Vagina (tissue), 2 donors: ENCODE measurements around the gene DHX8. TPM values are rescaled to one million over a fixed set of nuclear protein-coding genes. Genes with fewer than 3 reads are reported as not detected.

ENCODE experiments used
- DNase-seq, 2 donors: peaks; one replicate each; pipeline ENCODE4 v3.0.0-alpha.2; 2017; ENCODE audit errors: extremely low spot score in 2 of 2
- H3K27ac ChIP-seq: fragments of 200-600 bp; sonication (generic); one replicate; pipeline ENCODE4 v1.5.1; 2019
- H3K27me3 ChIP-seq: fragments of 200-600 bp; sonication (generic); one replicate; pipeline ENCODE4 v1.5.1; 2019
- H3K36me3 ChIP-seq, 2 donors: fragments of 200-600 bp; sonication (generic); one replicate each; pipeline ENCODE4 v1.5.1; 2017 to 2019
- H3K4me1 ChIP-seq: fragments of 200-600 bp; sonication (generic); one replicate; pipeline ENCODE4 v1.5.1; 2019
- H3K4me3 ChIP-seq, 2 donors: fragments of 200-600 bp; sonication (generic); 1 replicate in 1 of 2; 2 replicates in 1 of 2; pipeline ENCODE4 v1.5.1; 2016 to 2019
- H3K9me3 ChIP-seq: fragments of 200-600 bp; sonication (generic); one replicate; pipeline ENCODE4 v1.5.1; 2019
- POLR2A ChIP-seq, 2 donors: fragments of 450-650 bp; IDR thresholded peaks; one replicate each; pipeline ENCODE4 v1.6.1; 2017; ENCODE audit warnings: antibody characterized with exemption in 2 of 2, mild to moderate bottlenecking in 2 of 2, moderate library complexity in 2 of 2
- POLR2AphosphoS5 ChIP-seq, 2 donors: sonication (generic); formaldehyde crosslinking; IDR thresholded peaks; one replicate each; pipeline ENCODE4 v1.9.0; 2017; ENCODE audit warnings: antibody characterized with exemption in 2 of 2, mild to moderate bottlenecking in 2 of 2, low read depth in 1 of 2; ENCODE audit not compliant: insufficient read depth in 1 of 2
- intact Hi-C: fragments of 100-400 bp; cut with DNase I; formaldehyde crosslinking; loops from one replicate; pipeline ENCODE4 v1.15.1; 2023
- total RNA-seq: library from RNA; depleted of rRNA; stranded (reverse); fragments of >200 nt; gene quantifications from one replicate; pipeline ENCODE4 v1.2.3, GENCODE V29; 2016
- TF ChIP-seq, protein P1 (sequence below), 3 experiments: fragments of 450-650 bp in 2 of 3; fragments of 200-600 bp in 1 of 3; sonication (generic) in 1 of 3; IDR thresholded peaks; one replicate each; pipeline ENCODE4 v1.5.1; 2017 to 2019; ENCODE audit warnings: antibody characterized with exemption in 3 of 3, mild to moderate bottlenecking in 2 of 3, moderate library complexity in 2 of 3

DHX8 gene
- total RNA-seq, 1 donor from 2014 or later, result 32.7 TPM

DNA sequence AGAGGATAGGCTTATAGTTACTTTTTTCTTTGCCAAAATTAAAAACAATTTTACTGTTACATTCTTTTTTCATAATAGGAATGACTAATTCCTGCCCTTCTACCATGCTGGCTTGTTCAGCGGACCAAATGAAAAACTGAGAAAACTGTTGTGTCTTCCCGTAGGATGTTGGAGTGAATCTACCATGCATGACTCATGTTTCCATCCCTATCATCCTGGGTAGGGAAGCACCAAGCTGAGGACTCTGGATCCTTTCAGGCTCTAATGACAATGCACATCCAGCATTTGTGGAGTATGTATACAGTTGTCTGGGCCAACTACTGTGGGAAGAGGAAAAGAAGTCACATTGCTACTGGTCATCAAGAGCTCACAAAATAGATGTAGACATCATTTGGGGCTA is 41.1 kb upstream of the DHX8 start:
- no peak for TF ChIP-seq POLR2AphosphoS5 (IDR thresholded peaks at IDR 0.05; ENCODE audit: insufficient read depth in 1 of 2, low read depth in 1 of 2)
- TF ChIP-seq, protein P1, sequence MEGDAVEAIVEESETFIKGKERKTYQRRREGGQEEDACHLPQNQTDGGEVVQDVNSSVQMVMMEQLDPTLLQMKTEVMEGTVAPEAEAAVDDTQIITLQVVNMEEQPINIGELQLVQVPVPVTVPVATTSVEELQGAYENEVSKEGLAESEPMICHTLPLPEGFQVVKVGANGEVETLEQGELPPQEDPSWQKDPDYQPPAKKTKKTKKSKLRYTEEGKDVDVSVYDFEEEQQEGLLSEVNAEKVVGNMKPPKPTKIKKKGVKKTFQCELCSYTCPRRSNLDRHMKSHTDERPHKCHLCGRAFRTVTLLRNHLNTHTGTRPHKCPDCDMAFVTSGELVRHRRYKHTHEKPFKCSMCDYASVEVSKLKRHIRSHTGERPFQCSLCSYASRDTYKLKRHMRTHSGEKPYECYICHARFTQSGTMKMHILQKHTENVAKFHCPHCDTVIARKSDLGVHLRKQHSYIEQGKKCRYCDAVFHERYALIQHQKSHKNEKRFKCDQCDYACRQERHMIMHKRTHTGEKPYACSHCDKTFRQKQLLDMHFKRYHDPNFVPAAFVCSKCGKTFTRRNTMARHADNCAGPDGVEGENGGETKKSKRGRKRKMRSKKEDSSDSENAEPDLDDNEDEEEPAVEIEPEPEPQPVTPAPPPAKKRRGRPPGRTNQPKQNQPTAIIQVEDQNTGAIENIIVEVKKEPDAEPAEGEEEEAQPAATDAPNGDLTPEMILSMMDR (IDR thresholded peaks at IDR 0.05), result no peak
- TF ChIP-seq POLR2A (IDR thresholded peaks at IDR 0.05), result no peak
- Histone ChIP-seq H3K27me3 (no peaks in the 10 kb centered on the region), H3K36me3 (no peaks in the 10 kb centered on the region), H3K27ac (no peak overlapping the region), H3K4me3 (no peak overlapping the region), H3K4me1 (no peaks in the 10 kb centered on the region), H3K9me3 (no peaks in the 10 kb centered on the region)
- DNase-seq, result no peak
- intact Hi-C loops, result no loop called here

DNA sequence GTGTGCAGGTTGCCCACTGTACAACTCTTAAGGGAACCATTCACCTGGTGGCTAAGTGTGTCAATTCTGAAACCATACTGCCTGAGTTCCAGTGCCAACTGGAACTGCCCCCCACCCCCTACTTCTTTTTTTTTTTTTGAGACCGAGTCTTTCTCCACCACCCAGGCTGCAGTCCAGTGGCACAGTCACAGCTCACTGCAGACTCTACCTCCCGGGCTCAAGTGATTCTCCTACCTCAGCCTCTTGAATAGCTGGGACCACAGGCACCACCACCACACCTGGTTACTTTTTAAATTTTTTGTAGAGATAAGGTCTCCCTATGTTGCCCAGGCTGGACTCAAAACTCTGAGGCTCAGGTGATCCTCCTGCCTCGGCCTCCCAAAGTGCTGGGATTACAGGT is 40.4 kb upstream of the DHX8 start:
- TF ChIP-seq, protein P1 (IDR thresholded peaks at IDR 0.05), result no peak
- TF ChIP-seq POLR2AphosphoS5 (IDR thresholded peaks at IDR 0.05; ENCODE audit: insufficient read depth in 1 of 2, low read depth in 1 of 2) (no peak), POLR2A (IDR thresholded peaks at IDR 0.05) (no peak)
- Histone ChIP-seq H3K27ac (no peak overlapping the region), H3K27me3 (no peaks in the 10 kb centered on the region), H3K36me3 (no peaks in the 10 kb centered on the region), H3K4me3 (no peak overlapping the region), H3K4me1 (no peaks in the 10 kb centered on the region), H3K9me3 (no peaks in the 10 kb centered on the region)
- intact Hi-C loops, result no loop called here
- no peak for DNase-seq

DNA sequence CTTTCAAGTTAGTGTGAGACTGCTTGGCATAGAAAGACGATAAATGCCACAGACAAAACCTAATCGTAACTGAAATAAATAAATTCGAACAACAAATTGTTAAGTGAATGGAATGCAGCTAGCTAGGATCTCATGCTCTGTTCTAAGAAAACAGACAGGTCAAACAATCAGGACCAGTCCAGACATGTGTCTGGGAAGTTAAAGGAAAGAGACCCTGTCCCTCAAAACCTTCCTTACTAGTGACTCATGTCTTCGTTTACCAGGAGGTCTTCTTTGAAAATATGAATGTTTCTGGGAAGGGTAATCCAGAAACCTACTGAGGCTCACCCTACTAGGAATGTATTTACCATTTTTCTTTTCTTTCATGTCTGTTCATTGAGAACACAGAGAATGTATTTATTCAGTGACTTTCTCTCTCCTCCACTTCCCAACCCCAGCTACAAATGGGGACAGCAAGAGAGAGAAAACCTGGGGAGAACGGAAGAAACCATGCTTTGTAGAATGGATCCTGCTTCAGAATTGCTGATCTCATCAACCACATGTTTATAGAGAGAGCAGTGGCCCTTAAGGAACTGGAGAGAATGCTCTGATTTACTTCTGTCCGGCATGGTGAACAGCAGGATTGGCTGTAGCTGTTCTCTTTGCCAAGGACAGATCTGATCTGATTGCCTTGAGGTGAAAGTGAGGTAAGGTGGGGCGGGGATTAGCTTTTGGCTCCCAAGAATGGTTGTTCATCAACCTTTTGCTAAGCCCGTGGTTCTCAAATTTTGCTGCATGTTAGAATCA is 39.4 kb upstream of the DHX8 start:
- Histone ChIP-seq H3K9me3 (no peaks in the 10 kb centered on the region), H3K36me3 (no peaks in the 10 kb centered on the region), H3K4me3 (no peak overlapping the region), H3K27ac (no peak overlapping the region), H3K27me3 (no peaks in the 10 kb centered on the region), H3K4me1 (peaks cover 4% of the 10 kb centered on the region)
- intact Hi-C loops, result no loop called here
- DNase-seq, result no peak
- TF ChIP-seq, protein P1 (IDR thresholded peaks at IDR 0.05), result no peak
- no peak for TF ChIP-seq POLR2AphosphoS5 (IDR thresholded peaks at IDR 0.05; ENCODE audit: insufficient read depth in 1 of 2, low read depth in 1 of 2)
- TF ChIP-seq POLR2A (IDR thresholded peaks at IDR 0.05), result no peak

DNA sequence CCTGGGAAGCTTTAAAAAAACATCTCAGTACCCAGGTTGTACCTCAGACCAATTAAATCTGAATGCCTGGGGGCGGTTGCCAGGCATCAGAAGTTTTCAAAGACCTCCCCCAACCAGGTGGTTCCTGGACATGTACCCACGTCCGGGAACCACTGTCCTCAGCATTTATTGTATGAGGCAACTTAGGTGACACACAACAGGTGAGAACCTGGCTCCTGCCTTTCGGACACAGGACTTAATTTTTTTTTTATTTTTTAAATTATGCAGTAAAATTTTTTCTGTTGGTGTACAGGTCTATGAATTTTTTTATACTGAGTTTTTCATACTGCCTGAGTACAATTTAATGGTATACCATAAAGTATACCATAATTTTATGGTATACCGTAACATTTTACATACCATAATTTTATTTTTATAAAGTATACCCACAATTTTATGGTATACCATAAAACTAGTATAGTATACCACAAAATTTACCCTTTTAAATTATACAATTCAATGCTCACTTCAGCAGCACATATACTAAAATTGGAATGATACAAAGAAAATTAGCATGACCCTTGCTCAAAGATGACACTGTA is 38.7 kb upstream of the DHX8 start:
- peaks cover 11% of the 10 kb centered on the region for H3K4me1 ChIP-seq
- no peak overlapping the region for H3K27ac ChIP-seq
- intact Hi-C loops, result no loop called here
- no peaks in the 10 kb centered on the region for H3K36me3 ChIP-seq
- H3K9me3 ChIP-seq, result no peaks in the 10 kb centered on the region
- H3K27me3 ChIP-seq, result no peaks in the 10 kb centered on the region
- DNase-seq, result no peak
- H3K4me3 ChIP-seq, result no peak overlapping the region
- TF ChIP-seq POLR2A (IDR thresholded peaks at IDR 0.05) (no peak), POLR2AphosphoS5 (IDR thresholded peaks at IDR 0.05; ENCODE audit: insufficient read depth in 1 of 2, low read depth in 1 of 2) (no peak)
- TF ChIP-seq, protein P1 (IDR thresholded peaks at IDR 0.05), result no peak

DNA sequence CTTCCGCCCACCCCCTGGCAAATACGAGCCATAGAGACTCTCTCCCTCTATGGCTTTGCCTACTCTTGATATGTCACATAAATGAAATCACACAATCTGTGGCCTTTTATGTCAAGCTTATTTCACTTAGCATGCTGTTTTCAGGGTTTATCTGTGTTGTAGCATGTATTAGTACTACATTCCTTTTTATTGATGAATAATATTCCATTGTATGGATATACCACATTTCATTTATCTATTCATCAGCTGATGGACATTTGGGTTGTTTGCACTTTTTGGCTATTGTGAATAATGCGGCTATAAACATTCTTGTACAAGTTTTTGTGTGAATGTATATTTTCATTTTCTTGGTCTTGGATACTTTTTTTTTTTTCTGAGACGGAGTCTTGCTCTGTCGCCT is 37.0 kb upstream of the DHX8 start:
- DNase-seq, result no peak
- Histone ChIP-seq H3K4me3 (no peak overlapping the region), H3K27me3 (no peaks in the 10 kb centered on the region), H3K27ac (no peak overlapping the region), H3K9me3 (no peaks in the 10 kb centered on the region), H3K4me1 (peaks cover 13% of the 10 kb centered on the region), H3K36me3 (no peaks in the 10 kb centered on the region)
- intact Hi-C loops, result no loop called here
- TF ChIP-seq POLR2AphosphoS5 (IDR thresholded peaks at IDR 0.05; ENCODE audit: insufficient read depth in 1 of 2, low read depth in 1 of 2) (no peak), POLR2A (IDR thresholded peaks at IDR 0.05) (no peak)
- TF ChIP-seq, protein P1 (IDR thresholded peaks at IDR 0.05), result no peak
